NCI-H524 treated with DMSO at 0.1 percent for 48 hours (cell line): ENCODE results near the gene KRTAP12-1.
"Not testable (repeated sequence)": the region's sequence is repeated elsewhere in the genome, so short reads cannot be mapped to it uniquely, and the experiment has no call there.

Experiments used
- DNase-seq: peaks from one replicate; lab custom pipeline; 2025; lab: John Stamatoyannopoulos, UW

The KRTAP12-1 gene

DNA sequence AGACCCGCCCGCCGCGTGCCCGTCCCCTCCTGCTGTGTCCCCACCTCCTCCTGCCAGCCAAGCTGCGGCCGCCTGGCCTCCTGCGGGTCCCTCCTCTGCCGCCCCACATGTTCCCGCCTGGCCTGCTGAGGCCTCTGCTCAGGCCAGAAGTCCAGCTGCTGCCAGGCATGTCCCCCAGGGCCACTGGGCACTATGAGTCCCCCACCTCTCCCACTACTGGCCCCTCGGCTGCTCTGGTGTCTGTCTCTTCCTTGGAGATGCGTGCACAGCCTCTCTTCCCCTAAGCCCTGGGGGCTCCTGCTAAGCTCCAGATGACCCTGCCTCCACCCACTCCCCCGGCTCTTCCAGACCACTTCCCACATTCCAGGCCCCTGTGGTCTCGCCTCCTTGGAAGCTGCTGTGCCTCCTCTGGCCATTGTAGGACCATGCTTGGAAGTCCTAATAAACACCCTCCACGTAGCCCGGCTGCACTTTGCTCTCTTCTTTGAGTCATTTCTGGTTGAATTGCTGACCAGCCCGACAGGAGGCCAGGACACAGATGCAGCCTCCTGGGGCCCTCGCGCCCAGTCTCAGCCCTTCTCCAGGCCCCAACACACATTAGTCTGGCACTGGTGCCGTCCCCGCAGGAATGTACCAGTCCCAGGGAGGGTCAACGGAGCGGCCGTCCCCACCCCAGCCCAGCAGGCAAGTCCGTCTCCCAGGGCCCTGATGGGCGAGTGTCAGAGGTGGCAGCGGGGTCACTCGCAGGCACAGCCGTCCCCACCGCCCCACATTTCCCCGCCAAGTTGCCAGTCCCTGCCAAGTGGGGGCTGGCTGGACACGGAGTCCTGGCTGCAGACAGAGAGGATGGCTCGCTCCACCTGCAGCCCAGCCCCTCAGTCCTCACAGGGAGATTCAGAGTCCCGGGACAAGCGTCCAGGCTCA, 16.1 kb upstream of the KRTAP12-1 start:
- no peak for DNase-seq

- DNase-seq, result not testable (repeated sequence)
Measured at GRCh38 chr21:44697172-44697810, 15.3 kb upstream of the KRTAP12-1 start, which contains the start of gene KRTAP10-12. TSS of gene KRTAP10-12 (plus strand) at chr21:44697172. CDS start at chr21:44697202, 30 bp downstream.

DNA sequence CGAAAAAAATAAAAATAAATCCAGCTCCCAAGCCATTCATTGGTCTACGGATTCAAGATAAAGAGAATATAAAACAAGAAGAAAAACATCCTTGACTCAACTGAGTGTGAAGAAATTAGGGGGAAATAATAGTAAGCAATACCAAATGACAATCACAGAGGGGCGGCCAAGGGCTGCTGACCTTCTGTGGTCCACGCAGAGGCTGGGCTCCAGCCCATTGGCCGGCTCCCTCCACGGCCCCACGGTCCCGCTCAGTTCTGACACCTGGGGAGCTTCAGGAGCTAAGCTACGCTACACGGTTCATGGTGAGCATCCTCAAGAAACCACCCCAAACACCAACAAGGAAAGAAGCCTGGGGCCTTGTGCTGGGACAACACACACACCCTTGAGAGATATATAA, 14.6 kb upstream of the KRTAP12-1 start:
- no peak for DNase-seq

- no peak for DNase-seq
Measured at GRCh38 chr21:44695641-44696040, 13.7 kb upstream of the KRTAP12-1 start.

GRCh38 chr21:44695184-44695583, 13.2 kb upstream of the KRTAP12-1 start:
- no peak for DNase-seq

DNA sequence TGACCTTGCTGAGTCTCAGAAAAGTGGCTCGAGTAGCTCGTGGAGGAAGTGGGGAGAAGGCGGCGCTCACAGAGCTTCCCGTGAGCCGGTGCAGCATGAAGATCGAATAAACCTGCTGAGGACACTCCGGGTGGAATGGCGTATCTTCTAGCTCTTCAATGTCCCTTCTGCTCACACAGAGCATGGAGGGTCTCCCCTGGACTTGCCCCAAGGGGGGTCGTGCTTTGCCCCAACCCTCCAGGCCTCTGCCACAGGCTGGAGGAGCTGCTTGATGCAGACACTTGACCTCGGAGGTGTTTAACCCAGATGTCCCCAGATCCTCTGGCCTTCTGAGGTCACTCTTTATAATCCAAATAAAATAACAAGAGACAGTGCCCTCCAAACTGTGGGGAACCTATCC, 12.8 kb upstream of the KRTAP12-1 start:
- DNase-seq, result no peak

DNA sequence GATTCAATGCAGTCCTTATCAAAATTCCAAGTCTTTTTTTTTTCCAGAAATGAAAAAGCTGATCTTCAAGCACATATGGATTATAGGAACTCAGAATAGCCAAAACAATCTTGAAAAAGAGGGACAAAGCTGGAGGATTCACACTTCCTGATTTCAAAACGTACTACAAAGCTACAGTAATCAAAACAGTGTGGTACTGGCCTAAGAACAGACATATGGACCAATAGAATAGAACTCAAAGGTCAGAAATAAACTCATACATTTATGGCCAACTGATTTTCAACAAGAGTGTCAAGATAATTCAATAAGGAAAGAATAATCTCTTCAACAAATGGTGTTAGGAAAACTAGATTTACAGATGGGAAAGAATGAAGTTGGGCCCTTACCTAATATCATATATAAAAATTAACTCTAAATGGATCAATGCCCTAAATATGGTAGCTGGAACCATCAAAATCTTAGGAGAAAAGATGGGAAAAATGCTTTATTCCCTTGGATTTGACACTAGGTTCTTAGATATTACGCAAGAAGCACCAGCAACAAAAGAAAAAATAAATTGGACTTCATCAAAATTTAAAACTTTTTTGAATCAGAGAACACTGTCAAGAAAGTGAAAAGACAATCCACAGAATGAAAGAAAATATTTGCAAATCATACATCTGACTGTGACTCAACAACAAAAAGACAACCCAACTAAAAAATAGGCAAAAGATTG, 11.0 kb upstream of the KRTAP12-1 start:
- DNase-seq, result no peak

GRCh38 chr21:44691686-44692085, 9.7 kb upstream of the KRTAP12-1 start:
- no peak for DNase-seq

DNA sequence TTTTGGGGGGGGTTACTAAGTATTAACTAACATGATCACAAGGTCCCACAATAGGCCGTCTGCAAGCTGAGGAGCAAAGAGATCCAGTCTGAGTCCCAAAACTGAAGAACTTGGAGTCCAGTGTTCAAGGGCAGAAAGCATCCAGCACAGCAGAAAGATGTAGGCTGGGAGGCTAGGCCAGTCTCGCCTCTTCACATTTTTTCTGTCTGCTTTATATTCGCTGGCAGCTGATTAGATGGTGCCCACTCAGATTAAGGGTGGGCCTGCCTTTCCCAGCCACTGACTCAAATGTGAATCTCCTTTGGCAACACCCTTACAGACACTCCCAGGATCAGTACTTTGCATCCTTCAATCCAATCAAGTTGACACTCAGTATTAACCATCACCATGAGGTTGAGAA, 7.8 kb upstream of the KRTAP12-1 start:
- not testable (repeated sequence) for DNase-seq

GRCh38 chr21:44687671-44688070, 5.7 kb upstream of the KRTAP12-1 start:
- DNase-seq, result peak; percentile 31

DNA sequence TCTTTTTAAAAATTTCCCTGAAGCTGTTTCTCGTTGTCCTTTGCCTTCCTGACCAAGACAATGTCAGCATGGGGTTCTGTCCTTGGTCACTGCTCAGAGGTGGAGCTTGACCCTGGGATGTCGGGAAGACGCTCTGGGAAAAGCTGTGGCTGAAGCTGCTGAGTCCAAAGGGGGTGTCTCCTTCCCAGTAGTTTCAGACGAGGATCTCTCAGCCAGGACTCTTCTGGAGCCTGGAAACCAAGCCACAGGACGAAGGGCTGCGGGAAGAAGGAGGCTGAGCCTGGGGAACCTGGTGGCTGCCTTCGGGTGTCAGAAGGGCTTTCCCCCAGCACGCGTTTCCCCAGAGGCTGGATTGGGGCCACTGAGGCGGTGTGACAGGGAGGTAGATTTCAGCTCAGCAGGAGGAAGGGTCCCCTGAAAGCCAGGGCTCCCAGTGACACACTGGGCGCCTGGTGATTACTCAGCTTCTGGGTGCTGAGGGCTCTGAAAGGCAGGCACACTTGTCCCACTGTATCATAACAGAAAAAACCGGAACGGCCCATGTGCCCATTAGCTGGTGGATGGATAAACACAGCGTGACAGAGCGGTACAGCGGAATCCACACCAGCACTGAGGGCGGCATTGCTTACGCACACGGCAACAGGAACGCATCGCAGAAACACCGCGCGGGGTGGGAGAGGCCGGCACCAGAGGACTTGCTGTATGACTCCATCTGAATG, 5.0 kb upstream of the KRTAP12-1 start:
- no peak for DNase-seq

GRCh38 chr21:44686000-44686781, 4.2 kb upstream of the KRTAP12-1 start:
- no peak for DNase-seq

GRCh38 chr21:44685050-44685449, 3.1 kb upstream of the KRTAP12-1 start:
- not testable (repeated sequence) for DNase-seq

DNA sequence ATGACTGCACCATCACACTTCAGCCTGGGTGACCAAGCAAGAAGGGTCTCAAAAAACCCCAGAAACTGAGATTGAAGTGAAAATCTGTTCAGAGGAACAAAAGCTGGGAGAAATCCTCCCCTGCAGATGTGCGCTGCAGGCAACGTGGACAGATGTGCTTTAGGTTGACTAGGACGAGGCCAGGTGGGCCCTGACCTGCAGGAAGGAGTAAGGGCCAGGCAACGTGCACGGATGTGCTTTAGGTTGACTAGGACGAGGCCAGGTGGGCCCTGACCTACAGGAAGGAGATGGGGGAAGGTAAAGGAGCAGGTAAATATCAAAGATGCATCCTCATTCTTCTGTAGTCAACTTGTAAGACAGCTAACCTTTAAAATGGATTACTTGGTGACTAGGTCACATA, 2.5 kb upstream of the KRTAP12-1 start:
- no peak for DNase-seq

- no peak for DNase-seq
Measured at GRCh38 chr21:44684077-44684476, 2.1 kb upstream of the KRTAP12-1 start.

DNA sequence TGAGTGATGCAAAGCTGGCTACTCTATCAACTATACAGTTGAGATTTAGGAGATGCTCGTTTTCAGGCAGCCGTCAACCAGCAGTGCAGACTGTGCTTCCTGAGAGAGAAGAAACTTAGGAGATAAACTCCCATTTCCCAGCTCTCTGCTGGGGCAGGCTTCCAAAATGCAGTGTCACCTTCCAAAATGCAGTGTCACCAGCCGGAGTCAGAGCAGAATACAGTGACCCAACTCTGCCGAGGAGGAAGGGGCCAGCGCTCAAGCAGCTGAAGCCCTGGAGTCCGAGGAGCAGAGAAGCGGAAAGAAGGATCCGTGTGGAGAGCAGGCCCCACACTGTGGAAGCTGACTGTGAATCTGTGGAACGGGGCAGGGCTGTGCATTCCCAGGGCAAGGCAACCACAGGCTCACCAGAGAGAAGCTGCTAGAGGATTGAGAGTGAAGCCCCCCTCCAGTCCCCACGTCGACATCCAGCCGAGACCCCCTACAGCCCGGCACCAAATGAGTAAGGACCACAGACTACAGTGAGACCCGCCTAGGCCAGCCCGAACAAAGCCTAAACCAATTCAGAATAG, 703 bp upstream of the KRTAP12-1 start:
- DNase-seq, result no peak

DNA sequence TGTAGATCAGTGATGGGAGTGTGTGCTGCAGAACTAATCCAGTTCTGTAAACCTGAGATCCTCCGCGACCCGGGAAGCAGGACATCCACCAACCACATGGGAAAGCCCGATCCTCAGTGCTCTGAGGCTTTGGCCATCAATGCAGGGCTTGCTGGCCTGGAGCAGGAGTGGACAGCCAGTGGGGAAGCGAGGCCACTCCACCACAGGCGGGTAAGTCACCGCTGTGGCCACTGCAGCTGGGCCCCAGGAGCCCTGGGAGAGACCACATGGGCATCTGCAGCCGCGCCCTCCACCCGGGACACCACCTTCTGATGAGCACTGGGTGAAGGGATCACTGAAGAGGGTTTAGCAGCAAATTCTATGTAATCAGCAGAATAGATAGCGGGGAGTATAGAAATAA, 811 bp downstream of the KRTAP12-1 start:
- DNase-seq, result no peak

DNA sequence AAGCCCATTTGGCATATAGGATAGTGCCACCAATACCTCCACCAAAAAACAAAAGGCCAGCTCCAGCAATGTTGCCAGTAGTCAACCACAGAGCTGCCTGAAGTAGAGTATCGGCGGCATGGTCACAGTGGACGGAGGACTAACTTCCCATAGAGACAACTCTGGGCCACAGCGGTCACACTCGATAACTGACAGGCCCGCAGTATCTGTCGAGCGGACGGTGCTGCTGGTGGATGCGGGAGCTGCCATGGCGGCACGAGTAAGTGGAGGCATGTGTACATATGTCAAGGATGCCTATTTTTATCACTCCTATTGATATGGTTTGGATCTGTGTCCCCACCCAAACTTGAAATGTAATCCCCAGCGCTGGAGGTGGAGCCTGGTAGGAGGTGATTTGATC, 4.1 kb downstream of the KRTAP12-1 start:
- DNase-seq, result no peak

GRCh38 chr21:44671911-44672310, 10.1 kb downstream of the KRTAP12-1 start:
- DNase-seq, result no peak

GRCh38 chr21:44670642-44671432, 11.1 kb downstream of the KRTAP12-1 start:
- no peak for DNase-seq
